ENCODE data around the gene FSTL4. TPM values are rescaled to one million over a fixed set of nuclear protein-coding genes. Genes with fewer than 3 reads are reported as not detected.
A peak's percentile ranks its signal among the peaks of the same experiment; 100 is the strongest.

Gene FSTL4
- total RNA-seq, 2 donors from 2014 or later = 0.32 to 0.89 TPM

DNA sequence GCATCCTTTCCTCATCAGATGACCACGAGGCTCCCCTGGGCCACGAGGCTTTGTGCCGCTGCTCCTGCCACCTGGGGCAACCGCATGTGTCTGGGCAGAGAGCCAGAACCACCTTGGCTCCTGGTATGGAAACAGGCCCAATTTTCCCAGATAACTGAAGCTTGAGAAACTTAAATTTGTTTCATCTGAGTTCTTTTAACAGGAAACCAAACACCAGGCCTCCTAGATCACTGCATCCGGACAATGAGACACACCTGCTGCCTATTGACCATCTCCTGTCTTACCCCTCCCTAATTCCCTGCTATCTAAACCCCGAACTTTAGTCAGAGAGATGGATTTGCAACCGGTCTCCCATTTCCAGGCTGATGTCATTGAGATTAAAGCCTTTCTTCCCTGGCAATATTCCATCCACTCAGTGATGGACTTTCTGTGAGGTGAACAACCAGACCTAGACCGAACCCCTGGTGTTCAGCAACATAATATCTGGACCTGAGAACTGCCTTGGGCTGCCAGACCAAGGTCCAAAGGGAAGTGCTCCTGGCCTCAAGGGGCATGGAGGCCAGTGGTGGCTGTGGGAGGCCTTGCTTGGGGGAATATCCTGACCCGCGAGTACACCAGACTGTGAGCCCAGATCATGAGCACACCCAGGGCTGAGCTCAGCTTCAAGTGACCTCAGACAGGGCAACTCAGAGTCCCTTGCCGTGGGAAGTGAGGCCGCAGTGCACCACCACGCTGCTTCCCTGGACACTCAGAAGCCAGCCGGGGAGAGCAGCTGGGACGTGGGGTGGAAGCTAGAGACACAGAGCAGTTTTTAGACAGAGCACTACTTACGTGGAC lies 360.8 kb downstream of the FSTL4 start:
- Histone ChIP-seq H3K36me3 (no peaks in the 10 kb centered on the region), H3K9me3 (no peaks in the 10 kb centered on the region), H3K4me3 (no peak overlapping the region), H3K27me3 (no peaks in the 10 kb centered on the region), H3K27ac (no peak overlapping the region), H3K9ac (ENCODE audit: low read depth in 2 of 2, low read length in 2 of 2) (no peak overlapping the region), H3K4me1 (no peaks in the 10 kb centered on the region)
- TF ChIP-seq, protein P1, sequence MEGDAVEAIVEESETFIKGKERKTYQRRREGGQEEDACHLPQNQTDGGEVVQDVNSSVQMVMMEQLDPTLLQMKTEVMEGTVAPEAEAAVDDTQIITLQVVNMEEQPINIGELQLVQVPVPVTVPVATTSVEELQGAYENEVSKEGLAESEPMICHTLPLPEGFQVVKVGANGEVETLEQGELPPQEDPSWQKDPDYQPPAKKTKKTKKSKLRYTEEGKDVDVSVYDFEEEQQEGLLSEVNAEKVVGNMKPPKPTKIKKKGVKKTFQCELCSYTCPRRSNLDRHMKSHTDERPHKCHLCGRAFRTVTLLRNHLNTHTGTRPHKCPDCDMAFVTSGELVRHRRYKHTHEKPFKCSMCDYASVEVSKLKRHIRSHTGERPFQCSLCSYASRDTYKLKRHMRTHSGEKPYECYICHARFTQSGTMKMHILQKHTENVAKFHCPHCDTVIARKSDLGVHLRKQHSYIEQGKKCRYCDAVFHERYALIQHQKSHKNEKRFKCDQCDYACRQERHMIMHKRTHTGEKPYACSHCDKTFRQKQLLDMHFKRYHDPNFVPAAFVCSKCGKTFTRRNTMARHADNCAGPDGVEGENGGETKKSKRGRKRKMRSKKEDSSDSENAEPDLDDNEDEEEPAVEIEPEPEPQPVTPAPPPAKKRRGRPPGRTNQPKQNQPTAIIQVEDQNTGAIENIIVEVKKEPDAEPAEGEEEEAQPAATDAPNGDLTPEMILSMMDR (IDR thresholded peaks at IDR 0.05) = no peak
- intact Hi-C loops (cut with DNase I) = no loop called here
- no peak for DNase-seq

DNA sequence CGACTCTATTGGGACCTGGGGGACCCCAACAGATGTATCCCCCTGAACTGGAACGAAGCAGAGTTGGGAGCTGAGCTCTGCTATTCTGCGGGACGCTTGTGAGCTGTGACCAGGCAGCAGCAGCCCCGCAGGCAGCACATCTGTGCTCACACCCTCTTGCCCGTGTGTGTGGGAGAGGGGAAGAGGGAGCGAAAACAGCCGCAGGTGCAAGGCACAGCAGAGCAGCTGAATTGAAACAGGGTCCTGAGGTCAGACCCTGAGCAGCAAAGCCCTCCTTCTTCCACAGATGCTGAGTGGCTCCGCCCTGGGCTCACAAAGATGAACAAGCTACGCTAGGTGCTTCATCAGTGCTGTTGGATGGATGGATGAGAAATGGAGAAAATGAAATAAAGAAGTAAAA lies 361.8 kb downstream of the FSTL4 start:
- Histone ChIP-seq H3K4me3 (no peak overlapping the region), H3K27me3 (no peaks in the 10 kb centered on the region), H3K27ac (no peak overlapping the region), H3K4me1 (no peaks in the 10 kb centered on the region), H3K9me3 (no peaks in the 10 kb centered on the region), H3K9ac (ENCODE audit: low read depth in 2 of 2, low read length in 2 of 2) (no peak overlapping the region), H3K36me3 (no peaks in the 10 kb centered on the region)
- TF ChIP-seq, protein P1 (IDR thresholded peaks at IDR 0.05) = no peak
- intact Hi-C loops (cut with DNase I) = no loop called here
- DNase-seq = no peak

DNA sequence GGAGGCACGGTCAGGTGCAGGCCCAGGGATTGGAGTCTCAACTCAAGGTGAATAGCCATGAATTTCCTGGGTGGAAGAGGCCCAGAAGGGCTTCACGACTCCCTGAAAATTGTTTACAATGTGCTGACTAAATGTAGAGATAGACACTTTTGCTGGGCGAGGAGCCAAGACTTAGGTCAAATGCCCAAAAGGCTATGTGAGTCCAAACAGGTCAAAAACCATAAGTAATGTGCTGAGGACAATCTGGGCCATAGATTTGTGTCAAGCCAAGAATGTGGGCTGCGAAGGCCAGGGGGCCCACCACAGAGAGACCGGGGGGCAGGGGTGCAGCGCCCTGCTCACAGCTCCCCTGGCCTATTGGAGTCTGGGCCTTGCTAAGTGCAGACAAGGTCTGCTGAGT lies 362.7 kb downstream of the FSTL4 start:
- no peak for DNase-seq
- H3K9ac ChIP-seq (ENCODE audit: low read depth in 2 of 2, low read length in 2 of 2) = no peak overlapping the region
- no peaks in the 10 kb centered on the region for H3K9me3 ChIP-seq
- no peaks in the 10 kb centered on the region for H3K4me1 ChIP-seq
- H3K4me3 ChIP-seq = no peak overlapping the region
- intact Hi-C loops (cut with DNase I) = loop anchor here (5.0 kb wide), 1 partner anchor 137 kb away; no protein-coding TSS in a partner anchor
- no peaks in the 10 kb centered on the region for H3K36me3 ChIP-seq
- TF ChIP-seq, protein P1 (IDR thresholded peaks at IDR 0.05) = no peak
- H3K27me3 ChIP-seq = no peaks in the 10 kb centered on the region
- no peak overlapping the region for H3K27ac ChIP-seq

- Histone ChIP-seq H3K27ac (no peak overlapping the region), H3K9ac (ENCODE audit: low read depth in 2 of 2, low read length in 2 of 2) (no peak overlapping the region), H3K4me3 (no peak overlapping the region), H3K27me3 (no peaks in the 10 kb centered on the region), H3K9me3 (no peaks in the 10 kb centered on the region), H3K4me1 (no peaks in the 10 kb centered on the region), H3K36me3 (no peaks in the 10 kb centered on the region)
- peak; percentile 32 for DNase-seq
- intact Hi-C loops (cut with DNase I) = loop anchor here (5.0 kb wide), 1 partner anchor 136 kb away; no protein-coding TSS in a partner anchor
- TF ChIP-seq, protein P1 (IDR thresholded peaks at IDR 0.05) = peak; percentile 22
Measured at GRCh38 chr5:133247881-133248624, 364.3 kb downstream of the FSTL4 start.

- intact Hi-C loops (cut with DNase I) = loop anchor here (5.0 kb wide), 1 partner anchor 135 kb away; no protein-coding TSS in a partner anchor
- DNase-seq = no peak
- TF ChIP-seq, protein P1 (IDR thresholded peaks at IDR 0.05) = no peak
Measured at GRCh38 chr5:133247151-133247709, 365.1 kb downstream of the FSTL4 start.

More at GRCh38 chr5:133247151-133247709, 365.1 kb downstream of the FSTL4 start:
- no peaks in the 10 kb centered on the region for H3K36me3 ChIP-seq
- H3K4me3 ChIP-seq = no peak overlapping the region
- no peaks in the 10 kb centered on the region for H3K9me3 ChIP-seq
- no peaks in the 10 kb centered on the region for H3K4me1 ChIP-seq
- no peak overlapping the region for H3K9ac ChIP-seq (ENCODE audit: low read depth in 2 of 2, low read length in 2 of 2)
- H3K27ac ChIP-seq = no peak overlapping the region
- no peaks in the 10 kb centered on the region for H3K27me3 ChIP-seq

Data from colonic mucosa (tissue), 4 donors.